T-helper 2 cell (primary cell): Measurements from ENCODE around the gene SMIM45.

ENCODE experiments used
- DNase-seq, 5 experiments: peaks; one replicate each; pipeline versions ENCODE4 v3.0.0 to v3.0.0-alpha.2; 2012 to 2022

SMIM45 gene

DNA sequence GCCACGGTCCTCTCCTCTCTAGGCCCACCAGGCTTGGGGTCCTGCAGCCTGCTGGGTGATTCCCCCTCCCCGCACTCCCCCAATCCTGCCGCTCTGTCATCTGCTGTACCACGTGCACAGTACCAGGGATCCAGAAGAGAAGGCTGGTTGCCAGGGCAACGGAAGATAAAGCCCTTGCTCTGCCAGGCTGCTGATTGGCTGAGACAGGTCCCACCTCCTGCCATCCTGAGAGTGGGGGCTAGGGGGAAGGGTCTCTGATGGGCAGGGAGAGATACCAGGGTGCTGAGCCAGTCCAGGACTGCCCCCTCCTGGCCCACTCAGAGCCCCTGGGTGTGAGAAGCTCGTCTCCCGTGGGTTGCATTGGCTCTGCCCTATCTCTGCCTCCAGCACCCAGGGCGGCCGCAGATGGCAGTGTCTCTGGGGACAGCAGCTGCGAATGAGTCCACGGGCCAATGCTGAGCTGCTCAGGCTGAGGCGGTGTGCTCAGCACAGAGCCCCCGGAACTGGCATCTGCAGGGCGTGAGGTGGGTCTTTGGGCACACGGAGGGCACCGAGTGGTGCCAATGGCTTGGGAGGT, at the start of gene SMIM45:
TSS of gene SMIM45 (plus strand) at position 253 of the 577 bp plus-strand sequence.
- no peak for DNase-seq

DNA sequence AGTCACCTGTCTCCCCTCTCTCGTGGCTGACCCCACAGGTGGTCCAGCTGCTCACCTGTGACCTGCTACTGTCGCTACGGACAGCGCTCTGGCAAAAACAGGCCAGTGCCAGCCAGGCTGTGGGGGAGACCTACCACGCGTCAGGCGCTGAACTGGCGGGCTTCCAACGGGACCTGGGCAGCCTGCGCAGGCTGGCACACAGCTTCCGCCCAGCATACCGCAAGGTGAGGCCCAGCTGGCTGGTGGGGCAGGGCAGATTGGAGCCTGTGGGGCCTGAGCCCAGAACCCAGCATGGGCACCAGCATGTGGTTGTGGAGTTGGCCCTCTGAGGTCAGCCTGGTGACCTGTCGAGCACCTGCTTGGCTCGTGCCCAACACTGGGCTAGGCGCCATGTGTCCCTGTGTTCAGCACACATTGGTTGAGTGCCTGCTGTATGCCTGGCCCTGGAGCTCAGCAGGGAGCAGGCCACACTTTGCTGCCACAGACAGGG, 49.0 kb upstream of the SMIM45 start:
- DNase-seq: no peak

DNA sequence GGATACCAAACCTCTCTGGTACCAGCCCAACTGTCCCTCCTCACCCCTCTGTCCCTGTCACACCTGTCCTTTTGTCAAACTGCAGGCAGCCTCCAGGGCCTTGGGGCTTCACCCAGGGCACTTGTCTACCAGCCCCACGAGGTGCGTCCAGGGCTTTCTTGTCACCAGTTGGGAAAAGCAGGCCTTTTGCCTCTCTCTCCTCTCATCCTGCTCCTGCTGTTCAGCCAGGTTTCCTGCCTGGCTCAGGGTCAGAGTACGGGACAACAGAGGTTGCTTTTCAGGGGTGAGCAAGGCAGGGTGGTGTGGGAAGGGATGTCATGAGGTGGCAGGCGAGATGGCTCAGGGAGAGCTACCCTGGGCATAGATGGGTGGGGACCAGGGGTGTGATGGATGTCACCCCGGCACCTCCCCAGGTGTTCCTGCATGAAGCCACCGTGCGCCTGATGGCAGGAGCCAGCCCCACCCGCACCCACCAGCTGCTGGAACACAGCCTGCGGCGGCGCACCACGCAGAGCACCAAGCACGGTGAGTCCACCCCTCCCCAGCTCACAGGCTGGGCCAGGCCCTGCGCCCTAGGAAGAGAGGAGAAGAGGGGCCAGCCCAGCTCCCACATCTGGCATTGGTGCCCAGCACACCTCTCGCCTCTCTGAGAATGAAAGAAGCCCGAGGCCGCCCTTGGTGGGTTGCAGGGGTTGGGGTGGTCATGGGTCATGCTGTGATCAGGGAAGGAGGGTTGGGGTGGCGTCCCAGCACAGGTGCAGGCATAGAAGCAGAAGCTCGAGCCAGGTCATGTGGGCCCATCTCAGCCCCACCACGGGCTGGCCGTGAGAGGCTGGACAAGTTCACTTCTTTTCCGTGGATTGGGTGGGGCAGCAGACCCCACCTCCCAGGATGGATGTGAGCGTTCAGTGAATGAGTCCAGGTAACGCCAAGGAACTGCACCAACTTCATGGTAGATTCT, 47.2 kb upstream of the SMIM45 start:
- DNase-seq: no peak

DNA sequence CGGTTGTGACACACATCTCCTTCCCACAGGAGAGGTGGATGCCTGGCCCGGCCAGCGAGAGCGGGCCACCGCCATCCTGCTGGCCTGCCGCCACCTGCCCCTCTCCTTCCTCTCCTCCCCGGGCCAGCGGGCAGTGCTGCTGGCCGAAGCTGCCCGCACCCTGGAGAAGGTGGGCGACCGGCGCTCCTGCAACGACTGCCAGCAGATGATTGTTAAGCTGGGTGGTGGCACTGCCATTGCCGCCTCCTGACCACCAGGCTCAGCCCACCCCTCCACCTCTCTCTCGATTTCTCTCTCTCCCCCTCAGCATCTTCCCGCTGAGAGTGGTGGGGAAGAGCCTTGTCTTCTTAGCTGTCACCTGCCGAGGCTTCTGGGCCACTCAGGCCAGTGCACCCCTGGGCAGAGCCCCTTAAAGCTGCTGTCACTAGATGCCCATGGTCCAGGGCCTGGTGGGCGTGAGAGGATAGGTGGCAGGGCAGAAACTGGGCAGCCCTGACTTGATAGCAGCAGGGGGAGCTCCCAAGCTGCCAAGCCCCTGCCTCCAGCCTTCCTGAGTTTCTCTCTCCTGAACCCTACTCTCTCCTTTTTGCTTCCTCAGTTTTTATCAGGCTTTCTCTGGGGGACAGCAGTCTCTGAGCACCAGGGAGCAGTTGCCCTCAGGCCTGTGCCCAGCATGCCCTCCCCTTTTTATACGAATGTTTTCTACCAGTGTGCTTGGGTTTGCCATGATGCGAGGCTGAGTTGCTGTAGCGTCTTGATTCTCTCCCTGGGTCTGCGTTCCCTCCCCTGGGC, 46.3 kb upstream of the SMIM45 start:
- DNase-seq: no peak

DNA sequence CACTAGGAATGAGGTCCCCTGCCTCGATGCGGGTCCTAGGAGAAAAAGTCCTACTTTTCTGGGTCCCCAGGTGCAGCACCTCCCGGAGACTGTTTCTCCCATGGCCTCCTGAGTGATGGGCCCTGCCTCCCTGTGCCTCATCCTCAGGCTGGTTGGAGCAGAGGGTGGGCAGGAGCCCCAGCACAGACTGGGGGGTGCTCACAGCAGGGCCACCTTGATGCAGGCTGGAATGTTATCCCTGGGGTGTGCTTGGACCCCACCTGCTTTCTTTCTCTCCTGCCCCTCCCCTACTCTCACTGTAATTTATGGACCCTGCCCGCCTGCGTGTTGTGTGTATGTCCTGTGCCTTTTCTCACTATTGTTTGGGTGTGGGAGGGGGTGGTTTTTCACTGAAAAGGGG, 45.1 kb upstream of the SMIM45 start:
- no peak for DNase-seq

DNA sequence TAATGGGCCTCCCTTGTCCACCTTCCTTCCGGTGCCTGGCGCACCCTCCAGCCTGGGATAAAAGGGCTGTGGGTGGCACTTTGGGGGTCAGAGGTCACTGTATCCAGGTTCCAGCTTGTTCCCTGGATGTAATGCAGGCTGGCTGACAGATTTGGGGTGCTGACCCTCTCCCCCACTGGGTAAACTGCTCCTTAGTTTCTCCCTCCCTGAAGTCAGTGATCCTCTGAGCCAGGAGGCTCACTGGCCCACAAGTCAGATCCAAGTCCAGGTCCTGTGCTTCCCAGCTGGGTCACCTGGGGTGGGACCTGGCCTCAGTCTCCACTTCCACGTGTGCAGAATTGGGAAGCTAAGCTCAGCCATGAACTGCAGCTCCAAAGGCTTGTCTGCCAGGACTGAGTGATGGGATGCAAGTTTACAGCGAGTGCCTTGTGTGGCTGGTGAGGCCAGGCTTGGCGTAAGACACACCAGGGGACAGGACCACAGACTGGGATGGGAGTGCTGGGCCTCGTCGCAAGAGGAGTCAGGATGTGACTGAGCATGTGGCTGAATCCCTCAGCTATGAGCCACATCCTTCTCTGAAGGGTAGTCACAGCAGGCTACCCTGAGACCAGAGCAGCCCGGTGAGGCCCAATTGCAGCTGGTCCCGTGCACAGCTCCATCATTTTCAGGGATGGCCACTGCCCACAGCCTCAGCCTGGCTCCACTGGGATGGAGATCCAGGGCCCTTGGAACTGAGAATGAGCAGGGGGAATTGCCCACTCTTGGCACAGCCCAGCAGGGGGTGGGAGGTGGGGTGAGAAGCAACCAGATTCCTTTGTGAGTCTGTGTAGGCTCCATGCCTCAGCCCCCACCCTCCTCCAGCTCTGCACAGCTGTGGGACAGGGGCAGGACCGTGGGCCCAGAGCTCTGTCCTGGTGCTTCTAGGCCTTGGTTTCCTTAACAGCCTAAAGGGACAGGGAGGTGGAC, 44.2 kb upstream of the SMIM45 start:
- no peak for DNase-seq

DNA sequence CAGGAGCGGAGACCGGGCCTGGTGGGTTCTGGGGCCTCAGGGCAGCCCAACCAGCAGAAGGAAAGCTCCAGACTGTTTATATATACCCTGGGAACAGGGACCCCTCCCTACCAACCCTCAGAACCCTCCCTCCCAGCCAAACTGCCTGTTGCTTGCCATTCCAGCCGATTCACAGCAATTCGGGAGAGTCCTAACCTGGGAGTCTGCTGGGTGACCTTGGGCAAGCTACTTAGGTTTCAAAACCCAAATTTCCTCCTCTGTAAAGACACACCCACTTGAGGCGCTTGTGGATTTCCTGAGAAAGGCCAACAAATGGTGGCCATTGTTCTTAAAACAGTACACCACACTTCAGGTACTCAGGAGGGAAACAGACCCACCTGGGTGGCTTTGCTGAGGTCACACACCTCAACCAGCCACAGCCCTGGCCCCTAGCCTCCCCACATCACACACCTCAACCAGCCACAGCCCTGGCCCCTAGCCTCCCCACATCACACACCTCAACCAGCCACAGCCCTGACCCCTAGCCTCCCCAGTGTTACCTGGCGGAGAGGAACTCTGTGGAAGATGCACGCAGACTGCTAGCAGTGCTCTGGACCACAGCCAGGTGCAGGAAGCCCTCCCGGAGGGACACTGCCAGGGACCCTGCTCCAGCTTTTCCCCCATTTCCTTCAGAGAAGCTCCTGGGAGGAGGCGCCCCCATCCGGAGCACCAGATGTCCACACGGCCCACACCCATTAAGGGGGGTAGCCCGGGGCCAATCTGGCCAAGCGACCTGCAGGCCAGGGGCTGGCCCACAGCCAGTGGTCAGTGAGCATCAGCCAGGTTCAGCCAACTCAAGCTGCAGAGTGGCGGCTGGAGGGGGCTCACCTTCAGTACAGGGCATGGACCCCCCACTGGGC, 43.3 kb upstream of the SMIM45 start:
- peak in 2 of 5 experiments; percentile 27 to 63 for DNase-seq

DNA sequence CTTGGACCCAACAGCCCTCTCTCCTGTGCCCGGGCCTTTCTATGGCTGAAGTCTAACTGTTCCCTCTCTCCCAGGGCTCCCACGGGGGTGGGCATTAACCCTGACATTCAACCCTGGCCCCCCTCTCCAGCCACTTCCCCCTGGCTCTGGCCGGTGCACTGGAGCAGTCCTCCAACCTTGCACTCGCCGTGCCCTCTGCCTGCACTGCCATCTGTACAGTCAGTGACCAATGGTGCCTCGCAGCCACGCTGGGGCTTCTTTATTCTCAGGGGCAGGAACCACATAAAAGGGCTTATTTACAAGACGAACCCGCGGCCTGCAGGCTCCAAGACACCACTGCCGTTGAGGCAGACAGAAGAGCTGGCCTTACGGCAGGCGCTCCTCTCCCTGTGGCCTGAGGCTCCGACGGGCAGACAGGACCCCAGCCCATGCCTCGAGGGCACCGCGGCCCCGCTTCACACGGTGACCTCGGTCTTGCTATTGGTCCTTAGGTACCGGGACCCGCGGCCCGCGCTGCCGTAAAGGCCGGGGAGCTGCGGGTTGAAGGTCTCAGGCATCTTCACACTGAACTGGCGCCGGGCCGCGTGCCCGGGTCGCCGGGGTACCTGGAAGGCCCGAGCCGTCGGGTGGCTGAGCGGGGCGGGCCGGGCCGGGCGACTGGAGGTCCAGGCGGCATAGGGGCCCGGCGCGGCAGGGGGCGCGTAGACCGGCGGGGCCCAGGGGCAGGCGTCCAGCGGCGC, 42.5 kb upstream of the SMIM45 start:
- no peak for DNase-seq

DNA sequence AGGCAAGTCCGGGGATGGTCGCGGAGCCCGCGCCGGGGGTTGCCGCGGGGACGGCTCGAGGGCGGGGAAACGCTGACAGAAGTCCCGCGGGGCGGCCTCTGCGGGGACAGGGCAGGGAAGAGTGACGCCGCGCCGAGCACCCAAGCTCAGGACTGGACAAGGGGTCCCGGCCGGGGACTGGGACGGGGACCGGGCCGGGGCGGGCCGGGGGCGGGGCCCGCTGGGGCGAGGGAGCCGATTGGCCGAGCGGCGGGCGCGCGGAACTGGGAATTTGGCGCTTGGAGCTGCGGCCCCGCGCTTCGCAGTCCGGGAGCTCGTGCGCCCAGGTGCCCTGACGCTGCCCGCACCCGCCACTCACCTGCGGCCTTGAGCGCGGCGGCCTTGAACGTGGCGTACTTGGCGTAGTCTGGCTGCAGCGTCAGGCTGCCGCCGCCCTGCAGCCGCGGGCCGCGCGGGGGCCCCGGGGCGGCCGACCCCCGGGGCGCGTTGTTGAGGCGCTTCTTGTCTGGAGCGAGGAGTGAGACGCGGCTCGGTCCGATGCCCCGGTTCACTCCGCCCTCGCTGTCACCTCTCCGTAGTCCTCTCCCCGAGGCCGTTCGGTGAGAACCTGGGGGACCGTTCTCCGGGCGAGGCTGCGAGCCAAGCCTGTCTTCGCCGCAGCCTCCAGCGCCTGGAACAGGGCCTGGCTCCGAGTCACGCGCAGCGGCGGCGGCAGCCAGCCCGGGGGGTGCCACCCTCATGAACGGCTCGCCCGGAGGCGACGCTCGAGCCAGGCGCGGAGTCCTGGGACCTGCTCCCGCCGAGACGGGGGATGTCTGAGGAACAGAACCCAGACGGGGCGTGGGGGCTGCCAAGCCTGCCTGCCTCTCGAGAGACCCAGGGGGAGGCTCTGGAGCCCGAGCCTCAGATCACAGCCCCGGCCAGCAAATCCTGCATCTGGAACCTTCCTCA, 41.6 kb upstream of the SMIM45 start:
- DNase-seq: peak in 1 of 5 experiments; percentile 49

DNA sequence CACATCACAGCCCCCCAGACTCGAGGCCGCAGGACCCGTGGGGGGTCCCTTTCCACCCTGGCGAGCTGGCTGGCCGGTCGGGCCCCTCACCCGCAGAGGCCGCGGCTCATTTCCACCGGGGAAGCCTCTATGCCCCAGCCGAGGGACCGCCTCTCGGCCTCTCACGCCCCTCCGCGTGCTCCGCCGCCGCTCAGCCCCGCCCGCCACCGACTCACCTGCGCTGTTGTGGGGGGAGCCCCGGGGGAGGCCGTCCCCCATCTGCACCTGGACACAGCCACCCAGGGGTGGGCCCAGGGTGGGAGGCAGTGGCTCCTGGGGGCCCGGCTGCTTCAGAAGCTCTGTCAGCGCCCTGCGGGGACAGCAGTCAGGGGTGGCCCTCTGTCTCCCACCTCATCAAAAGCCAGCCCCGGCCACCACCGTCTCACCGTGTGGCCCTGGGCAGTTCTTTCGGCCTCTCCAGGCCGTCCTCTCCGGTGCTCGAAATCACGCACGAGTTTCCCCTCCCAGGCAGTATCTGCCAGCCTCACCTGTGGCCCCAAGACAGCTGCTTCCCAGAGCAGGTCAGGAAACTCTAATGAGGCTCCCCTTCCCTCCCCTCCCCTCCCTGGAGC, 40.8 kb upstream of the SMIM45 start:
- DNase-seq: peak in 1 of 5 experiments; percentile 17

DNA sequence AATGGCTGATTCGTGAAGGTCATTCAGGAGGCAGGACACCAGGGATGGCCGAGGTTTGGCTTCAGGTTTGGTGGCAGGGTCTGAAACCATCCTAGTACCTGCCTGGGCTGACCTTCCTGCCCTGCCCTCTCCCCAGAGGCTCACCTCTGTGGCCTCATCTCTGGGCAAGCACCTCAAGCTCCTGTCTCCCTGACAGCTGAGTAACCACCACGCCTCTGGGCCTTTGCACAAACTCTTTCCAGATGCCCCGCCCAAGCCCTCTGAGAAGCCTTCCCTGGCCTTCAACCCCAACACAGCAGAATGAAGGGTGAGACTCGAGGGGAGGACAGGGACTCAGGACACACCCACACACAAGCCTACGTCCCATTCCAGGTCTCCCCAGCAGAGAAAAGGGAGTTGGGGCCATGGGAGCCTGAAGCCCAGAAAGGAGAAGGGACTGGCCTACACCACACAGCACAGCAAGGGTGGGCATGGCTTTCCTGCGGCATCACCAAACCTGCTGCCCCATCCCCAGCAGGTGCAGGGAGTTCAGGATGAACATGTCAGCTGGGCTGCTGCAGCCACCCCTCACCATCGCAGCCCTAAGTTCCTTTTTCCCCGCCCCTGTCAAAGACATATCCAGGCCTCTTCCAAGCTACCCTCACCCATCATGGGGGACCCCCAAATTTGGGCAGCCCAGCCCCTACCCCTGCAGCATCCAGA, 39.5 kb upstream of the SMIM45 start:
- no peak for DNase-seq

DNA sequence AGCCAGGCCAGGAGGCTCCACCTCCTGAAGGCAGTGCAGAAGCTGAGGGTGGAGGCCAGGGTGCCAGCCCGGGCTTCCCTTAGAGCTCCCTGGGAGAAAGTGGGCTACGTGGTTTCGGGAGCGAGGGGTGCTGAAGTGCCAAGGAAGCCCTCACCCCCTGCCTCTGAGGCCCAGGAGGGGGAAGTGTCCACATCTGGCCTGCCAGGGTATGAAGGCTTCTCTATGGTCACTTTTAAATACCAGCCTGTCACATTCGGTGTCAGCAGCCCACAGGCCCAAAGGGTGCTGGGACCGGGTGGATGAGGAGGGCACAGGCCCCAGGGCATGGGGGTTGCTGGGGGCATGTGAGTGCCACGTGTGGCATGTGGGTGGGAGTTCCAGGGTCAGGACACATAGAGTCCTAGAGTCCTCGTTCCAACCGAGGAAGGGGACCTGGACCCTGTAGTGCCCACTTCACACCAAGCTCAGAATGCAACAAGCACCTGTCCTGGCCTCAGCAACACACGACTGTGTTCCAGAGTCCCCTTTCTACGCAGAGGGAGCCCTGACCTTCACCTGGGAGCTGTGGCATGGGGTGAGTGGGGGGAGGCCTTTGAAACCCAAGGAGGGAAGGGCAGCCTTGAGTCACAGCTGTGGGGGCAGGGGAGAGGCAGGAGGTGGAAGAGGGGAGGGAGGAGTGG, 38.8 kb upstream of the SMIM45 start:
- DNase-seq: no peak

DNA sequence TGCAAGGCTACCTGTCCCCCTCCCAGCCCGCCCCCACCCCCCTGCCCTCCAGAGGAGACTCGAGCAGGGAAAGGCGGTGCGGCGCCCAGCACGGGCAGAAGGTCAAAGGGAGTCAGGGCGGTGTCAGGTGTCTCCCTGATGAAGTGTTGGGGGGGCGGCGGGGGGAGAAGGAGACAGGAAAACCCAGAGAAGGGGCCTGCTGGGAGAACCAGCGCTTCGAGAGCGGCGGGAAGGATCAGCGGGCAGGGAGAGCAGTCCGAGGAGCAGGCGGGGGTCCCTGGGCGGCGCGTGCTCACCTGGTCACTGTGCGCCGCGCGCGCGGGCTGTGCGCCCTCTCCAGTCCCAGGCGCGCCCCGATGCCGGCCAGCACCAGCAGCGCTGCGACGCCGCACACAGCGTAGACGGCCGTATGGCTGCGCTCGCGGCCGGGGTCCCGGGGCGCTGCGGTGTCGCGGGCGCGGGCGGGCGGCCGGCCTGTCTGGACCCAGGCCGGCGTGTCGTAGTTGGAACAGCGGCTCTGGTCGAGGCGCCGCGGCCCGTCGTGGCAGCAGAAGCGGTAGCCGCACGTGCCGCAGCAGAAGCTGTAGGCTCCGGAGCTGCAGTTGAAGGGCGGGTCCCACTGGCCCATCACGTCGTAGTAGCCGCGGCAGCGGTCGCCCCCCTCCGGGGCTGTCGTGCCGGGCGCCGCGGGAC, 38.0 kb upstream of the SMIM45 start:
- DNase-seq: no peak

DNA sequence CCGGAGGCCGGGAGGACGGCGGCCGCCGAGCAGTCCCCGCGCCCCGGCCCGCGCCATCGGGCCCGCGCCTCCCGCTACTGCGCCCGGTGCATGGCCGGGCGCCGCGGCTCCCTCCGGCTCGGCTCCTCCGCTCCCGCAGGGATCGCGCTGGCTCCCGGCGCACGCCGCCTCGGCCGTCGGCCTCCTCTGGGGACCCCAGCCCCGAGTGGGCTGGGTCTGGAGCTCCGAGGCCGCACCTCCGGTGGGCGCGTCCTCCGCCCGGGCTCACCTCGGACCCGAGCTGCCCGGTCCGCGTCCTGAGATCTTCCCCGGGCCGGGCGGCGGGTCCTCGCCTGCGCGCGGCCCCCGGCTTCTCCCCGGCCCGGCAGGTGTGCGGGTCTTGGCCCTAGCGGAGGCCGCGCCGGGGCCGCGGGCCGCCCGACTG, 37.3 kb upstream of the SMIM45 start:
- DNase-seq: no peak

DNA sequence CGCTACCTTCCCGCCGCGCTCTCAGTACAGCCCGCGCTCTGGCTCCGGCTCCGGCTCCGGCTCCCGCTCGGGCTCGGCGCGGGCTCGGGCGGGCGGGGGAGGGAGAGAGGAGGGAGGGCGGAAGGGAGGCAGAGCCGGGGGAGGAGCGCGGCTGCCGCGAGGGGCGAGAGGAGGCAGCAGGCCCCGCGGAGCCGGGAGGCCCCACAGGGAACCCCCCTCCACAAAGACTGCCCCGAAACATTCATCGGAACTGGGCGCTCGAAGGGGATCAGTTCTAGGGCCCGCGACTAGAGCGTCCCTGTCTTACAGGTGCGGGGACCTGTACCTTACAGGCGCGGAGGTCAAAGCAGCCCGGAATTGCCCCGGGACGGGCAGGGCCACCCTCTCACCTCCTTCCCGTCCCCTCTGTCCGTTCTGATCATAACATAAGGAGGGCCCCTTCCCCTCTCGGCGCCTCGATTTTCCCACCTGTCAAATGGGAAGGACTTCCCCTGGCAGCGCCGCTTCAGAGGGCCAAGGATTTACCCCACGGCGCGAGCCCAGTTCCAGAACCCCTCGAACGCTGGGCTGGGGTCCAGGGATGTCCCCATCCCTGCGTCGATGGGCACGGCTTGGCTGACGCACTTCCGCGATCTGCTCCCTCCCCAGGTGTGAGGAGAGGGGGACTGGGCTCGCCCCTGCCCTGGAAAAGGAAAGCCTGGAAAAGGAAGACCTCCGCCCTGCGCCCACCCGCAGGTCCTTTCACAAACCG, 36.7 kb upstream of the SMIM45 start, which contains the start of gene SHISA8:
TSS of gene SHISA8 (minus strand) at position 40 of the 751 bp plus-strand sequence. CDS start 407 bp downstream, outside the sequence.
- peak; percentile 31 to 62 (median 45) for DNase-seq
